Activated CD8-positive, alpha-beta memory T cell treated with anti-CD3 and anti-CD28 coated beads, Interleukin-2, amount 50 U/mL, for 4 hours (primary cell): ENCODE results near the gene IKZF1.

ENCODE experiments used
- DNase-seq: peaks from one replicate; pipeline ENCODE4 v3.0.0-alpha.2; 2020

Gene IKZF1

DNA sequence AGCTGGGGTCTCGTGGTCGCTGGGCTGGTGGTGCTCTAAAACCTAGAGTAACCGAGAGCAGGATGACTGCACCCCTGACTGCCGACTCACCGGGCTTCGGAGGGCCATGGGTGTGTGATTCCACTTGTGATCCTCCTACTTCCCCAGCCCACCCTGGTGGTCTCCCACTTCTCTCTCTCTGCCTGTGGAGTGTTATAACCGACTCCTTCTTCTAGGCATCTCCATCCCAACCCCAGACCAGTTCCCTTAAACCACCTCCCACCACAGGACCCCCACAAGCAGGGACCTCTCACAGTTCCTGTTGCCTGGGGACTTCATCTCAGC lies 52.4 kb downstream of the IKZF1 start:
- DNase-seq, result no peak

GRCh38 chr7:50357426-50357825 lies 52.9 kb downstream of the IKZF1 start:
- no peak for DNase-seq

DNA sequence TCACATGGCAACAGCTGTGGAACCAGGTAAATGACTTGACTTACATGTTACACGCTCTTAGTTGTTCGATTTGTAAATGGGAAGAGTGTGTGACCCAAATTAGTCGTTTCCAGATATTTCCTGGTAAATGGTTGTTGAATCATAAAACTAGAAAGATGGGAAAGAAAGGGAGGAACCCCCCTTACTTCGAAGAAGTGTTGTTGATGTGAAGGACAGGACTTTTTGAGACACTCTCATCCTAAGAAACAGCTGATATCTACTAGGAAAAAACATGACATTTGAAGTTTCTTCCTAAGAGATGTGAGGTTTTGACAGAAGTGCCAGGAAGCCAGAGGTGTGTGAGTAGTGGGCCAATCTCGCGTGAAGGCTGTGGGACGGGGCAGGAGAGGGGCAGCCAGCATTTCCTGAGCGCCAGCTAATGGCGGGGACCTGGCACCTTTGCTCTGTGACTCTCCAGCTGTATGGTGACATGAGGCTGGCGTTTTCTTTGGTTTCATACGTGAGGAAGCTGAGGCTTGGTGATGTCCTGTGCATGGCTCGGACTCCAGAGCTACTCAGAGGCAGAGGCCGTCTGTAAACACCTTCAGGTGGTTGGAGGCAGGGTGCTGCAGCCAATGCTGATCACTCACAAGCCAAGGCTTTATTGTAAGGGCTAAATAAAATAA lies 53.7 kb downstream of the IKZF1 start:
- no peak for DNase-seq

GRCh38 chr7:50358779-50359178 lies 54.3 kb downstream of the IKZF1 start:
- no peak for DNase-seq

- no peak for DNase-seq
These were observed 54.9 kb downstream of the IKZF1 start for GRCh38 chr7:50359258-50359994.

DNA sequence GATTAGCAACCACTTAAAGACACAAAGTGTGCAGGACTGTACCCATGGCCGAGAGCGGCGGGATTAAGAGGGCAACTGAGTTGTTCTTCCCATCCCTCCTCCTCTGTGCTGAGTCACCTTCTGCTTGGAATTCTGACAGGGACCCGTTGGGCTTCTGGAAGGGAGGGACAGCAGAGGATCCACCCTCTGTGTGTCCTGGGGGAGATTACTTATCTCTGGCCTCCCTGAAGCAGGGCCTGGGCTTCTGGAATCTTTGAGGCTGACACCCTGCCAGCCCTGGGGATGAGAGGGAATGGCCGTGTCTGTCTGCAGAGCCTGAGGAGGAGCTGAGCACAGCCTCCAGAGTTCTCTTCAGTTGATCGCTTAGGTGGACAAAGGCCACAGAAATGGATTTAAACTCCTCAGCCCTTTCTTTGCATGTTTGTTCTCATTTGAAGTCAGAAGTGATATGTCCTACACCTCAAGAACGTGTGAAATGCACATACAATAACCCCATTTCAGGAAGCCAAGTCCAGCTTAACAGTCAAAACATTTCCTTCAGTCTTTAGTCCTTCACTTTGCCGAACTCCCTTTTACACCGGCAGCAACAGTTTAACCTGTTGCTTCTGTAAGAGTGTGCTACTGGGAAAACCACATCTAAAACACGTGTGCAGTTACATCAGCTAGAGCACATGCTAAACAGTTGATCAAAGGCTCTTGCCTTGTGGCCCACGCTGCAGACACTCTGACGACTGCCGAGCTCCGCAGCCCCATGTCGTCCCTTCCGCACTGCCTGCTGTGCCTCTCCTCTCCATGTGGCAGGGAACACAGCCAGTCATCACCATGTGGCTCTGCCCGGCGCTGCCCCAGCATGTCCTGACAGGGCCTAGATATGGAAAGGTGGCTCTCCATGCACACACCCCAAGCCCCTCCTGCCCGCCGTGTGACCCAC lies 55.7 kb downstream of the IKZF1 start:
- DNase-seq, result peak; percentile 84

- DNase-seq, result no peak
These were observed 57.6 kb downstream of the IKZF1 start for GRCh38 chr7:50362142-50362541.

DNA sequence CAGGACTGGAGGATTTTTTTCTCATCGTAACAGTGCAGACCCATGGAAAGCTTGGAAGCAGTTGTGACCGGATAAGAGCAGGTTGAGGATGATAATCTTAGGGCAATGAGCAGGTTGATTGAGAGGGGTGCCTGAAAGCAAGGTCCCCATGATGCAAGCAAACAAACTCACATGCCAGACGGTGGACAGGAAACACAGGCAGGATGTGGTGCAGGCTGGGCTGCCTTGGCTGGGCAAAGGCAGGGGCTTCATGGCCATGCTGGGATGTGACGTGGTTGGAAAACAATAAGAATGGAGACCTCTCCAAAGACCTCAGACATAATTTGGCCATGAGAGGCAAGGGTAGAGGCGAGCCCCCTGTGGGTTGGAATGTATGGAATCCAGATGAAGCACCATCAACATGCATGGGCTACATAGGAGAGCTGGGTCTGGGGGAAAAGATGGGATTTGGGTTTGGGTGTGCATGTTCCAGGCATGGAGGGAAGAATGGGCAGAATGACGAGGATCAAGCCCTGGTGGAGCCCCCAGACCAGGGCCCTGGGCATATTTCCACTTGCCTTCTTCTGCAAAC lies 58.3 kb downstream of the IKZF1 start:
- DNase-seq, result peak; percentile 50

- DNase-seq, result no peak
These were observed 59.0 kb downstream of the IKZF1 start for GRCh38 chr7:50363327-50364060.

- DNase-seq, result no peak
These were observed 60.1 kb downstream of the IKZF1 start for GRCh38 chr7:50364645-50365044.

DNA sequence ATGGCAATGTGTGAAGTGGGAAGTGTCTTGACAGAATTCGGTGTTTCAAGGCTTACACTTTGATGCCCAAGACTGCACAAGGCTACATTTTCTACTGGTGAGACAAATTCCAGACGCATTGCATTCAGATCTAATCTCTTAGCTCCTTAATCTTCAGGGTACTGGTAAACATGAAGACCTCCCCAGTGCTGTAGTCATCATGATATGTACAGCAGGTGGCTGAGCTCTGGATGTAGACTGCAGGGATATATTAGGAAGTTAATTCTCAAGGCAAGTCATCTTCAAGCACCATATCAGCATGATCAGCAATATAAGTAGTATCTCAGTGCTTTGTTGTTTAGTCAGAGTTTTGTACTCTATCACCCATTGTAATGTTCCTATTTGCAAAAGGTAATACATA lies 61.8 kb downstream of the IKZF1 start:
- no peak for DNase-seq

DNA sequence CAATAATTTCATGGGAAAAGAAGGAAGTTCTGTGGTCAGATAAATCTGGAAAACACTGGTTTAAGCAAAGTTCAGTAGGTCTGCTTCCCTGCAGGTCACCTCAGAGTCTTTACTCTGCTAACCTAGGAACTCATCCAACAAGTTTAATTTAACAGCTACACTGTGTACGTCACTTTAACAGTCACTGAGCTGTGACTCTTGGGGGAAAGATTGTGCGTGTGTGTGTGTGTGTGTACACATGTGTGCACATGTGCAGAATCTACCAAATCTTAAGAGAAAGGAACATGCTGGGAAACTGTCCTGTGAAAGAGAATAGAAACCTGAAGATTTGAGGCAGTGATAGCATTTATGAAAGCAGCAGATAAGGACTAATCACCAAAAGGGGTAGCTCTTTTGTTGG lies 62.6 kb downstream of the IKZF1 start:
- DNase-seq, result no peak

- no peak for DNase-seq
These were observed 63.1 kb downstream of the IKZF1 start for GRCh38 chr7:50367570-50367969.

DNA sequence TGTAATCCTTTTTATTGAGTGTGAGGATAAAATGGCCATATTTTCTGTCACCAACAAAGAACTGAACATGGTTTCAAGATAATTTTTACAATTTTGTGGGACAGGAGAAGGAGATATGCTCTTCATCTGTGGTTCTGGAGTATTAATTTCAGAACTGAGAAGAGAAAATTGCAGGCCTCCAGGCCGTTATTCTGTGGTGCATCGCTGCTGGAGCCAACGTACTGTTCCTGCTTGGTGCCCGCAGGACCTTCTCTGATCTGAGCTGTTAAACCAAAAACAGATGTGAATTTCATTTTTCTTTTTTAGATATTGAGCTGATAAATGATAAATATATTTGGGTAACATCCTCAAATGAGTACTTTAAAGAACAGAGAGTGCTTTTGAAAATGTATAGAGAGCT lies 63.9 kb downstream of the IKZF1 start:
- no peak for DNase-seq

DNA sequence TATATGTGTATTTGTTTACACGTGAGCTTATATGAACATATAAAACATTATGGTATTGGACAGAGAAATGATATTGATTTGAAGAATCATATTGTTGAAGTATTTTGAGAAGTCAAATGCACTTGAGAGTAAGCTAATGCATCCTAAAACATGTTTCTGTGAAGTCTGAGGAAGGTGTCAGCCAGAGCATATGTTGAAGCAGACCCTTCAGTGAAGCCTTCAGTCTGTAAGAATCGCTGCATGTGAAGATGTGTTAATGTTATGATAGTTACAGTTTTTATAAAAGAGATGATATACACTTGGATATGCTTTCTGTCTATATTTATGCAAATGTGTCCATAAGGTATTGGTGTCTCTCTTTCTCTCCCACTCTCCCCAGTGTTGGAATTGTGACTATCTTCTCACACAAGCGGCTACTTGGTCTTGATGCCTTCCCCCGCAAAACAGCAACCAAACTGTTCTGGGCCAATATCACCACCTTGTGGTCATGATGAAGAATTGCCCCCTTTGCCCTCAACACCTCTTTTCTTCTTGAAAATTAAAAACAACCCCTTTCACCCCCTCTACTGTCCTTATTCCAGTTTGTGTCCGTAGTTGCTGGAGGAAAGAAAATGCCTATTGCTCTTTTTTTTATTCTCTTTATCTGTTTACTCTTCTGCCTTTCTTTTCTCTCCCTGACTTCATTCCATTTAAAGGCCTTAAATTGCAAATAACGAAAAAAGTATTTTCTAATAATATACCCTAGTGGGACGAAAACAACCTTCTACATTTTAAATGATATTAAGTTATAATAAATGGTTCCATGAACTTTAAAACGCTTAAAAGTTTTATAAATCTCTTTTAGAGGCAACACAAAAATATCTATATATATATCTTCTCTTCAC lies 64.9 kb downstream of the IKZF1 start:
- no peak for DNase-seq

- no peak for DNase-seq
These were observed 66.4 kb downstream of the IKZF1 start for GRCh38 chr7:50370884-50371283.

DNA sequence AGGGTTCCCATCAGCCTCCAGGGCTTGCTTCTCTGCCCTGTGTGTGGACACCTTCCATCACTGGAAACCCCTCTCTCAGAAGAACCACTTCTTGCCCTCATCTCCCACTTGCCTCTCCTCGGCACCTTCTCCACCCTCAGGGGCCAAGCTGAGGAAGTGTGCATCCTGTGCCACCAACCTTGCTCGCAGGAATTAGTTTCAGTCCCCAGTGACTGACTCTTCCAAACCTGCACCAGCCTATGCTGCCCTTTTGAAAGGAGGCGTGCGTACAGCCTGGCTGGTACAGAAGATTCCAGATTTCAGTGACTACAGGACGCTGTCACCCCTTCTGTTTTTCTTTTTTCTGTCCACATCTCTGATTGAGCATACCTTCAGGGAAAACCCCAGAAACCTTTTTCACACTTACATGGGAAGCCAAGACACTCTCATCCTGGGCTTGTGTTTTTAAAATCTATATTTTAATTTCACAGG lies 67.1 kb downstream of the IKZF1 start:
- no peak for DNase-seq

DNA sequence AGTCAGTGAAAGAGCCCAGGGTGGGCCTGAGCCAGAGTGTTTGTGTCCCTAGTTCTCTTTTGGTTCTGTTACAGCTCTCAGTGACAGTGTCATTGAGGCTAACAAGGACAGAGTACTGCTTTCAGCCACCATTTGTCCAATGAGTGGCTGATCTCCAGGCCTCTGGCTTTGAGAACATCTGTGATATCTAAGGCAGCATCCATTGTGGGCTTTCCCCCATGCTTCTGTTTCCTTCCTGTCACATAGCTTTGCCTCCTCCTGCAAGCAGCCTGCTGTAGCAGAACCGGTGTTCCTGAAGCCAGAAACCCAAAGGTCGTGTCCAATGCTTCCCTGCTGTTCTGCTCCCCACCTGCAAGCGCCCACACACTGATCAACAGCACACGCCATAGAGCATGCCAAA lies 68.4 kb downstream of the IKZF1 start:
- DNase-seq, result no peak

- DNase-seq, result no peak
These were observed 71.7 kb downstream of the IKZF1 start for GRCh38 chr7:50376056-50376820.

- no peak for DNase-seq
These were observed 72.8 kb downstream of the IKZF1 start for GRCh38 chr7:50377356-50377755.

DNA sequence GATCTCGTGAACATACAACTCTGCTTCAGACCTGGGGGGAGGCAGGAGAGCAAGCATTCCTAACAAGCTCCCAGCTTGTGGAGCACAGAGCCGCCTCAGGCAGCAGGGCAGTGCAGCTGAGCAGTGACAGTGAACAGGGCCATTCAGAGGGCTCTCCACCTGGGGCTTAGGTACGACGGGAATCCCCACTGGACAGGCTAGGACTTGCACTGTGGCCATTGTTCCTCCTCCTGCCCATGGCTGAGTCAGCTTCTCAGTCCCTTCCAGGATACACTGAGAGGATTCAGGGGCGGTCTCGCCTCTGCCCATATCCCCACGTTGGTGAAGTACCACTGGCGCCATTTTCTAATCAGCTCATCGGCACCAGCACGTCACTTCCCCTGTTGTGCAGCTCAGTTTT lies 74.6 kb downstream of the IKZF1 start:
- DNase-seq, result no peak
